ENCODE measurements around the gene RNF13. TPM values are rescaled to one million over a fixed set of nuclear protein-coding genes. Genes with fewer than 3 reads are reported as not detected.

Gene RNF13, protein sequence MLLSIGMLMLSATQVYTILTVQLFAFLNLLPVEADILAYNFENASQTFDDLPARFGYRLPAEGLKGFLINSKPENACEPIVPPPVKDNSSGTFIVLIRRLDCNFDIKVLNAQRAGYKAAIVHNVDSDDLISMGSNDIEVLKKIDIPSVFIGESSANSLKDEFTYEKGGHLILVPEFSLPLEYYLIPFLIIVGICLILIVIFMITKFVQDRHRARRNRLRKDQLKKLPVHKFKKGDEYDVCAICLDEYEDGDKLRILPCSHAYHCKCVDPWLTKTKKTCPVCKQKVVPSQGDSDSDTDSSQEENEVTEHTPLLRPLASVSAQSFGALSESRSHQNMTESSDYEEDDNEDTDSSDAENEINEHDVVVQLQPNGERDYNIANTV
- 93.3 TPM for total RNA-seq

DNA sequence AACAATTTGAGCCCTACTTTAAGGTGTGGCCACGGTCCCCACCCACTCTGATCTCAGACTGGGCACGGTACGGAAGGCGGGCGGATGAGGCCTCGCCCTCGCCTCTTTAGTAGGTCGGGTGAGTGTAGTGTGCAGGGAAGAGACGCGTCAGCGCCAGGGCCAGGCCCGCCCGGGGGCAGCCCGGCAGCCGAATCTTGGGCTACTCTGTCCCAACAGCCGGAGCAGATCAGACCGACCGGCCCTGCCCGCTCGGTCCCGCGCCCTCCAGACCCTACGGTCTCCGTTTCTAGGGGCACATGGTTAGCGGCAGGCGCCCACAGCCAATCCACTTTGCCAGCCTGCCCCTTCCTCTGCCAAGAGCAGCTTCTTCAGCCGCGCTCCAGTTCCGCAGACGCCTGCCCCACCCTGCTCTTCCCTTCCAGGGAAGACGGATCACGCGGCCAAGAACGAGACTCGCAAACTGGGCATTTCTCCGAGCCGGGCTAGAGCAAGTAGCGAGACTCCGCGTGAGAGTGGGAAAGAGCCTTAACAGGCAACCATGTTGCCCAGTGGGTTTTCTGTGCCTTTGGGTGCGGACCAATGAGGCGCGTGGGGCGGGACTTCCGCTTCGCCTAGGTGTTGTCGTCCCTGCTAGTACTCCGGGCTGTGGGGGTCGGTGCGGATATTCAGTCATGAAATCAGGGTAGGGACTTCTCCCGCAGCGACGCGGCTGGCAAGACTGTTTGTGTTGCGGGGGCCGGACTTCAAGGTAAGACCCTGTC is at the start of gene RNF13:
Gene RNF13, plus strand, starts transcription at position 610 of the 761 bp plus-strand sequence. CDS start 32,812 bp downstream, outside the sequence.
- DNase-seq (ENCODE audit: low spot score) = peak; percentile 97

DNA sequence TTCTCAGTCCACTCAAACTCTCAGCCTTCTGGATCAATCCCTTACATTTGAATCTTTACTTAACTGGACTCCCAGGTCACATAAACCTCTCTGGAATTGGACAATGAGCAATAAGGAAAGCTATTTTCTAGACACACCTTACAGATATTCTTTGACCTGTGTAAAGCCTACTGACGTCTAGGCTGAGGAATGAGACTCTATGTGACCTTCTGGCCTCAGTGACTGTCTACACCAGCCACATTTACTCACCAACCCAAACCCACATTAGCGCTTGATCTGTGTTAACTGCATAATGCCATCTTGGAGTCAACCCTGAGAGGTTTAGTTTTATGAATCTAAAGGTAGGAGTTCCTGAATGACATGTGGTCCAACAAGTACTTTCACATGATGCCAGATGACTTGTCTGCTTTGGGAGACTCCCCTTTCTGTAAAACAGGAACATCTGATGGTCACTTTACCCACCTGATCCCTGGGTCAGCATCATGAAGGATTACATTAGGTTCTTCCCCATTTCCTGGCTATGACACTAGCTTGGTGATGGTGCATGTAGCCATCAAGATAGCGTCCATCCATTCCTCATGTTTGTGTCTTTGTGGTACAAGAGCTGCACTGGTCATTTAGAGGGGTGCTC is 49.3 kb upstream of the RNF13 start:
- DNase-seq (ENCODE audit: low spot score) = no peak

DNA sequence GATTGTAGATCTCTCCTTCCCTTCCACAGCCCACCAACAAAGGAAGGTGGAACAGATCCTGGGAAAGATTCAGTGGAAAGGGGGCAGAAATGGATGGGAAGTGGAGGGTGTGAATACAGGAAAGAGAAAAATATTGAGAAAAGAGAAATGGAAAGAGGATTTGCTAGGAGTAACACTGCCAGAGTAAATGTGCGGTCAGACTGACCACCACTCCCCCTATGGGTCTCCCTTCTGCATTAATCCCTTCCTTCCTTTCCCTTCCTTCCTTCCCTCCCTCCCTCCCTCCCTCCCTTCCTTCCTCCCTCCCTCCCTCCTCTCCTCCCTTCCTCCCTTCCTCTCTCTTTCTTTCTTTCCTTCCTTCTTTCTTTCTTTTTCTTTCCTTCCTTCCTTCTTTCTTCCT is 48.7 kb upstream of the RNF13 start:
- no peak for DNase-seq (ENCODE audit: low spot score)

DNA sequence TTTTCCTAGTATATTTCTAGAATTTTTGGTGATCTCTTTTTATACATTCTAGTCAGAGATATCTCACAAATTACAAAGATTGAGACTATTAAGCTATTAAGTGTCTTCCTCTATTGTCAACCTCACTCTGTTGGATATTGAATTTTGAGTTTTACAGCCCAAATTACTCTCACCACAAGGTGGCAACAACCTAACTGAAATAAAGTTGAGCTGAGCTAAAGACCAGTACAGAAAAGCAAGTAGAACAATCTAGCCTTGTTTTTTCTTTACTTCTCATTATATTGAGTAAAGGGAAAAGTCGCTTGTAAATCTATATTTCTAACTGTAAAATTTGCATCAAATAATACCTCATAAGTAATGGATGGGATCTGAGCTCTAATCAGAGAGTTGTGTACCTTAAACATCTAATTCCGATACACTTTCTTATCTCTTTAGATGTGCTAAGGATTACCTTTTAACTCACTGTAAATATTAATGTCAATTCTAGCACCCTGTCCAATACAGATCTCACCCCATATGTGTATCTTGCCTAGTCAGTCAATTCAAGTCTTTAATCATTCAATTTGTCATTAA is 47.2 kb upstream of the RNF13 start:
- no peak for DNase-seq (ENCODE audit: low spot score)

DNA sequence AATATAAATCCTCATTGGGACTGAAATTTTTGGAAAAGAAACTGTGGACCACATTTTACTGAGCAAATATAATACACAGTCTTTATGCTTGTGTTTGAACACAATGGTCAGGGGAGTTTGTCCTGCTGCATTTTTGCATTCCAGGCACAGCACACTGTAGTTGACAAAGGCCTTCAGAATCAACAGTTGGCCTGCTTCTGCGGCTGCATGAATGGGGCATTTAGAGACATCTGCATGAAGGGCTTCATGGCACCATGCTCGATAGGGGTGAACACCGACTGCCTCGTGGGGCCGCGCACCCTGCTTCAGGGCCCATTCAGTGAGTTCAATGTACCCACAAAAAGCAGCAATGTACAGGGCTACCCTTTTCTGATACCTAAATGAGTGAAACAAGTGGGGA is 45.3 kb upstream of the RNF13 start:
- no peak for DNase-seq (ENCODE audit: low spot score)

DNA sequence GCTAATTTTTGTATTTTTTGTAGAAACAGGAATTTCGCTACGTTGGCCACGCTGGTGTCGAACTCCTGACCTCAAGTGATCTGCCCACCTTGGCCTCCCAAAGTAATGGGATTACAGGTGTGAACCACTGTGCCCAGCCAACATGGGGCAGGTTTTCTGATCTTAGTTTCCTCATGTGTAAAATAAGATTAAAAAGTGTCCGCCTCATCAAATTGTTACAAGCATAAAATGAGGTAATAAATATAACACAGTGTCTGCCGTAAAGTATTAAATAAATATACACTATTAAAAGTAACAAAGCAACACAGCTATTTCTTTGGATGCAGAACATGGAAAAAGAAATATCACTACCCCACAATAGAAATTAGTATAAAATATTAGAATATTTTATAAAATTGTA is 44.3 kb upstream of the RNF13 start:
- no peak for DNase-seq (ENCODE audit: low spot score)

DNA sequence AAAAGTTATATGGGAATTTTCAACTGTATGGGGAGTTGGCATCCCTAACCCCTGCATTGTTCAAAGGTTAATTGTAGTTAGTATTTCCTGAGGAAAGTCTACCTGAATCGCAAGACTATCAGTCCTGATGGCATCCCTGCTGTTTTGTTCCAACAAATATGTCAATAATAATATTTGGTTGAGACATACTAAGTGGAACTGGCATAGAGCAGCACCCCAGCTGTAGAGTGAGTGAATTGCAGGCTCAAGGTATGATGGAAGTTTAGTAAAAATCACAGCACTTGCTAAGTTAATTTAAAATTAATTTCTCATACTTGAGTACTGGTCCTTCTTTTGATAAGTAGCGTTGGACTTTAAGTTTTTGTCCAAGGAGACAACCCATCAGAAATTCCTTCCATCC is 42.8 kb upstream of the RNF13 start:
- no peak for DNase-seq (ENCODE audit: low spot score)

DNA sequence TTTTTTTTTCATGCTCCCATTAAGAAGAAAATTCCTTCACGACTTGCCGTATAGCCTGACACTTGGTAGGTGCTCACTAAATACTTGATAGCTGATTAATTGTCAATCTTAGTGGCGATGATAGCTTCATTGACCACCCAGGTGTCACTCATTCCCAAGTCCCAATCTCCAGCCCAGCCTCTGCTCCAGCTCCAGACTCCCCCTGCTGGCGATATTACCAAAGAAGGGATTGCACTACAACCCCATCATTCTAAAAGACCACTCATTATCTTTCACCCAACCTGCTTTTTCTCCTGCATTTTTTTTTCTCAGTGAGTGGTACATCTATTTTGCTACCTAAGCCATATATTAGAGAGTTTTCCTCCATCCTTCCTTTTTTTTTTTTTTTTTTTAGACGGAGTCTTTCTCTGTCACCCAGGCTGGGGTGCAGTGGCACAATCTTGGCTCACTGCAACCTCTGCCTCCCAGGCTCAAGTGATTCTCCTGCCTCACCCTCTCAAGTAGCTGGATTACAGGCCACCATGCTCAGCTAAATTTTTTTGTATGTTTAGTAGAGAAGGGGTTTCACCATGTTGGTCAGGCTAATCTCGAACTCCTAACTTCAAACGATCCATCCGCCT is 41.3 kb upstream of the RNF13 start:
- peak; percentile 44 for DNase-seq (ENCODE audit: low spot score)

DNA sequence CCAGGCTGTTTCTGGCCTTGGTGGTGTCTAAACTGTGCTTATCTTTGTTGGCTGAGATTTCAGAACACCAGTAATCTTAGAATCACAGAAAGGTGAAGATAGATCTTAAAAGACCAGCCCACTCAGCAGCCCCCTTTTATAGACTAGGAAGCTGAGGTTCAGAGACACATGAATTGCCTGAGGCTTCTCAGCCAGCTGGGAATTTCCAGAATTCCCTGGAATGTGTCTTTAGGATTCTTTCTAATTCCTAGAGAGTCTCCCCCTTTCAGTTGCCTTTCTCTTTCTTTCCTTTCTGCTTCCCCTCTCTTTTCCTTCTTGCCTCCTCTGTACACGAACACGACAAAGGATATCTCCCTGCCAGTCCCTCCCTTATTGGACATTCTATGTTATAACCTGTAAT is 40.2 kb upstream of the RNF13 start:
- no peak for DNase-seq (ENCODE audit: low spot score)

DNA sequence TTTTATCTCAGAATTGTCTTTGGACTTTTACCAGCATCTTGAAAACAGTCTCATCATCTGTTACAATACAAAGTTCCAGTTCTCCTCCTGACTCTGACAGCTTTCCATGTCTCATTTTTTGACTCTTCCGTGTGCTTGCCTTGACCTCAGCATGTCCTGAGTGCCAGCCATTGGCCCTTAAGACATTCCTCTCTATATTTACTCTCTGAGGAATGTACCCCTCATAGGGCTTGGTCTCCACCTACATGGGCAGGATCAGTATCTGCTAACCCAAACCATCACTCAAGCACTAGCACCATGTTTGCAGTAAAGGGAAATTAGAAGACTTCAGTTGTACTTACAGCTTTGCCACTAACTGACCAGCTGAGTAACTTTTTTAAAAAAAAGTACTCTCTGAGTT is 36.8 kb upstream of the RNF13 start:
- no peak for DNase-seq (ENCODE audit: low spot score)

DNA sequence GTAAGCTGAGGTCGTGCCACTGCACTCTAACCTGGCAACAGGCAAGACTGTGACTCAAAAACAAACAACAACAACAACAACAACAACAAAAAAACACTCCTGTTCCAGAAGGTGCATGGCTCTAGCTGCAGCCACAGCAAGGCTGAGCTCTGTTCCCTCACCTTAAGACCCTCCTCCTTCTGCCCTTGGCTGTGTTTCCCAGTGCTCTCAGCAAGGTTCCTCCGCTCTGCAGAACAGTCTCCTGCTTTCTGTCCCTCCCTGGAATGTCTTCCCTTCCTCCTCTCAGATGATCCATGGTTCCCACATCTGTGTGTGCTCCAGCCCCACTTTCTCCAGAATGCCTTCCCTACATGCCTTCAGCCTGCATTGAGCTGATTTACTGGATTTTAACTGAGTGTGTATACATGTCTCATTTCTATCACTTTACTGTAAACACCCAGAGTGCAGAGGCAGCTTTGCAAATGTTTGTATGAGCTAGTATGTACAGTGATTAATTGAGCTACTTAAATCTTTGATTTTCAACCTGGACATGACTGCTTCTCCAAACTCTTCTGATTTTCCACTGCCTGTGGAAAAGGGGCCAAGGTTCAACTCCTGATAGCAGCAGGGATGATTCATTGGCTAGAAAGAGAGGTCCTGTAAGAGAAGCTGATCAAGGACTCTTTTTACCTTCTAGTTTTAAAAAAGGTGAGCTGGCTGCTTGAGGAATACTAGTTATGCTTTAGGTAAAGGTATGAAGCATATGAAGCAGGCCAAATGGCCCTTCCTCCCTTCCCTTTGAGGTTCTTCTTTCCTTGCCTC is 35.4 kb upstream of the RNF13 start:
- DNase-seq (ENCODE audit: low spot score) = no peak

DNA sequence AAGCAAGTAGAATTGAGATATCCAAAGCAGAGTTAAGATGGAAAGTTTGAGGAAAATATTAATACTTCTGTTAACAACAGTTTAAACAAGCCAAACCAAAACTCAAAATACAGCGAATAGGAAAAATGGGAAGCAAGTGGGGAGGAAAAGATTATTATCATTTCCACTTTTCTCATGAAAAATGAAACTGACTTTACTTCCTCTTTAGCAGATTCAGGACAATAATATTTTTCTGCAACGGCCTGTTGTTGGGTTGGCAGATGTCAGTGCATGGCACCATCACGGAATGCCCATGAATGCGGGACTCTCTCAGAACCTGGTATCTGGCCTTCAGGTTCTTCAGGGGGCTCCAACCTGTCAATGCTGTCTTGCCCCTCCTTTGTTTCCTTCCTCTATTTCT is 31.8 kb upstream of the RNF13 start:
- no peak for DNase-seq (ENCODE audit: low spot score)

DNA sequence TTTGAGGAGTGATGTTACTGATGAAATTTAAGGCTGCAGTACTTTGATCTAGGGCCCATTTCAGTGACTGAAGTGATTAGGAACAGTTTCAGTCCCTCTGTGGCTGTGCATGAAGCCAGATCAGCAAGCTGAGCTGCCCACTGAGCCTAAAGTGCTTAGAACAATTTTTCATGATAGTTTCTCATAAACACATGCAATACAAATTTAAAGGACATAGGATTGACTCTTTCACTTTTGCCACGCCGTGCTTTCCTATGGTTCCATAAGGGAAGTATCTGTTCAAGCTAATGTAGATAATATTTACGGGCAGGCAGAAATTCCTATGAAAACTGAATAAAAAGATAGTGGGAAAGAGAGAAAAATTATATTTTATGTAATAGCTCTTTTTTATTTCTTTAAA is 31.3 kb upstream of the RNF13 start:
- DNase-seq (ENCODE audit: low spot score) = no peak

DNA sequence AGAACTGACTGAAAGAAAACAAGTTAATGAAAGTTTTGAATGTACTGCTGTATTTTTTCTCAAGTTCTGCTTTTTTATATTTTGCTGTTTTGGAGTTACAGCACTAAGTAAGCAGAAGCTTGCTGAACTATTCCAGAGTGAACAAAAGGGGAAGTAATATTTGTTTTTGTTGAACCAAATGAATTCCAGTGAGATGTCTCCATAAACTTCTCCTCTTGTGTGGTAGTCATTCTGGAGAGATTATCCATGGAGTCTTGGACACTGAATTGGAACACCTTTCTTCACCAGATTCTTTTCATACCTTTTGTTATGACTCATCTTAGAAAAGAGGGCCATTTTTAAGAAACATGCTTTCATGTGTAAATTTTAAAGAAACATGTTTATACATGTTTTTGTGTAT is 29.4 kb upstream of the RNF13 start:
- DNase-seq (ENCODE audit: low spot score) = no peak

DNA sequence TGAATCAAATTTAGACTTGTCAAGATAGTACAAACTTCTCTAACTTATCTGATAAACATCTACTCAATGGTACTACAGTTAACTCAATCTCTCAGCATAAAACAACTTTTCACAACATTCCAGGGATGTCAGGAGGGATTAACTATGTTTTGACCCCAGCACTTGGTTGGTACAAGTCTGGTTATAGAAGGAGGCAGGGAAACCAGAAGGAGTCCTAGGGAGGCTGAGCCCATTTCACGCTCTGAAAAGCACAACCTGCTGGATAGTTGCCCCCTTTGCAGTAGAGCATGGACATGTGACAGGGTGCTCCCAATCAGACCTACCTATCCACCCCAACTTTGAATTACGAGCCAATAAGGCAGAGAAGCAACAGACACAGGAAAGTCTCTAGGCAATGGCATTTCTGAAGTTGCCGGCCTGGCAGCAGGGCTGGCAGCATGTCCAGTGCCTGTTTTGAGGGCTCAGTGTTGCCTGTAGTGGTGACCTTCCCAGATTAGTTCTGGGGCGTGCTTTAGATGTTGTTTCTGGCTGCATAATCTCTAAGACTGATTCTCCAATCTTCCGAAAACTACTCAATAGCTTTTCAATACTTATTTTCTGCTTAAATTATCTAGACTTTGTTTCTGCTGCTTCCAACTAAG is 28.8 kb upstream of the RNF13 start:
- no peak for DNase-seq (ENCODE audit: low spot score)

DNA sequence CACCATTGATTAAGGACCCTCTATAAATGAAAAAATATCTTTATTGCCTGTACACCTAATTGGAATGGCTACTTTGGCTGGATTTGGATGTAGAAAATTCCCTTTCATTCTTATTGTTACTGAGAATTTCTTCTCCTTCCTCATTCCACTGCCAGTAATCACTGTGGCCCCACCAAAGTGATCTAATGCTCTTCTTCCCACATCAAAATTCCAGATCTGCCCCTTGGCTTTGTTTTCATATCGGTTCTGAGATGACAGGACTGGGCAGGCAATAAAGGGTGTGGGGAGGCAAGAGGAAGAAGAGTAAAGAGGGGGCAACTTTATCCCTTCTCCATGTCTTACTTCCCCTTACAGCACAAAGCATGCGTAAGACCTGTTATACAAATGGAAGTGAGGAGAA is 22.7 kb upstream of the RNF13 start:
- DNase-seq (ENCODE audit: low spot score) = no peak

DNA sequence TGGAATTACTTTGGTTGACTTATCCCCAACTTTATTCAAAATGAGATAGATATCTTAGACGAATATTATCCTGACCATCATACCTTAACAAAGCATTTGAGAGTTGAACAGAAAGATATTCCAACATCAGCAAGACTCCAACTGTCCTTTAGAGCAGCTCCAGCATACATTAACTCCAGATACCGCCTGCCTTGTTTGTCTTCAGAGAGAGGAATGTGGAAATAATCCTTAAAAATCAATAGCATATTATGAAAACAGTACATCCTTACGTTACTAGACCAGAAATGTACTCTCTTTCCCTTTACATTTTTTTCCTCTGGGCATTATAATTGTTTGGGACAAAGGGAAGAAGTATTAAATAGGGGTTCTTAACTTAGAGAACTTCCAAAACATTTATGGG is 22.3 kb upstream of the RNF13 start:
- no peak for DNase-seq (ENCODE audit: low spot score)

DNA sequence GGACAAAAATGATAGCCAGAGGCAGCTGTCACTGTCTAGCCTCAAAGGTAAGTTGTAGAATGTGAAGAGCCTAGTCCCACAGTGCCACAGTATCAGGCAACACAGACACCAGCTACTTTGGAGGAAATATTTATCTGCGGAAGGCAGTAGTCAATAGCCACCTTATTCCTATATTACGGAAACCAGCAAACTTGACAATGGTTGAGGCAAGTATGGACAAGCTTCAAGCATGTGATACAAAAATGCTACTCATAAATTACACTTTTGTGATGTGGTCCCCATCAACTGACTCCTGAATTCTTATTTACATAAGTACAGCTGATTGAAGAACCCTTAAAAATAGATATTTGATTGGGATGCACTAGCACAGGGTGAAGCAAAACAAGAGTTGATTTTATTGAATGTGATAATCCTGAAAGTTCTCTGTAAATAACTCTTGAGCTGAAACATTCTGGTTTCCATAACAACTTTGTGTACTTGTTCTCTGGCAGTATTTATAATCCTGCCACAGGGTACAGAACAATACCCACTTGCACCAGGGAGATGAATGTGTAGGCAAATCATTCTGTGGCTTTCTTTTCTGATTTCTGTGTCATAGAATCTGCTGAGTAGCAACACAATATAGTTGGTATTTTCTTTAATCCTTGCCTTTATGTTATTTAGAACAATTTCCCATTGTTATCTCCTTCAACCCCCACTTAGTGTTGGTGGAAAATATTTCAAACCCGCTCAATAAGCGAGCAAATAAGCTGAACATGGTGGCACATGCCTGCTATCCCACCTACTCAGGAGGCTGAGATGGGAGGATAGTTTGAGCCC is 20.4 kb upstream of the RNF13 start, which contains the start of gene ANKUB1:
Gene ANKUB1, minus strand, starts transcription at position 103 of the 819 bp plus-strand sequence. CDS start 188 bp downstream, outside the sequence.
- no peak for DNase-seq (ENCODE audit: low spot score)

DNA sequence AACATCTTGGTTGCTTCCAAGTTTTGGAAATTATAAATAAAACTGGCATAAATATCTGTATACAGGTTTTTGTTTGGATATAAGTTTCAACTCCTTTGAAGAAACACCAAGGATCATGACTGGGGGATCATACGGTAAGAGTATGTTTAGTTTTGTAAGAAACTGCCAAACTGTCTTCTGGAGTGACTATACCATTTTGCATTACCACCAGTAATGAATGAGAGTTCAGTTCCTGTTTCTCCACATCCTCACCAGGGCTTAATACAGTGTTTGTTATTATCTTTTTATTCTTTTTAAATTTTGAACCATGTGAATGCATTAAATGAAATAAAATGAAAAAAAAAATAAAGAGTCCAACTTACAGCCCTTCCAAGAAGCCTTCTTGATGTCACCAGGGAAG is 17.0 kb upstream of the RNF13 start:
- no peak for DNase-seq (ENCODE audit: low spot score)

DNA sequence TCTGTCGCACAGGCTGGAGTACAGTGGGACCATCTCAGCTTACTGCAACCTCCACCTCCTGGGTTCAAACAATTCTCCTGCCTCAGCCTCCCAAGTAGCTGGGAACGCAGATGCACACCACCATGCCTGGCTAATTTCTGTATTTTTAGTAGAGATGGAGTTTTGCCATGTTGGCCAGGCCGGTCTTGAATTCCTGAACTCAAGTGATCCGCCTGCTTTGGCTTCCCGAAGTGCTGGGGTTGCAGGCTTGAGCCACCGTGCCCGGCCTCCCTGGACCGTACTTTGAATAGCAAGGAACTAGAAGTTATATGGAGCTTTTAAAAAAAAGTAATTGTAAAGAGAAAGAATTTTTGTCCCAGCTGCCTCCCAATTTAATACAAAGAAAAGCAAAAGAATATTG is 12.3 kb upstream of the RNF13 start:
- no peak for DNase-seq (ENCODE audit: low spot score)

All from ureter (tissue), 1 donor.